HG02610 (cell line): ENCODE results near the gene ADAM22.

Experiments used
- ATAC-seq: cut with Tn5 transposase; IDR thresholded peaks from one replicate; pipeline ENCODE4 v1.9.1; 2021; ENCODE audit warnings: mild to moderate bottlenecking, moderate library complexity; ENCODE audit not compliant: unreplicated experiment

Gene ADAM22

GRCh38 chr7:88214456-88214855 is 280.4 kb downstream of the ADAM22 start:
- ATAC-seq, result no peak

- no peak for ATAC-seq
Measured at GRCh38 chr7:88215295-88215694, 281.2 kb downstream of the ADAM22 start.

- no peak for ATAC-seq
Measured at GRCh38 chr7:88216276-88216675, 282.2 kb downstream of the ADAM22 start.

GRCh38 chr7:88217675-88218428 is 283.8 kb downstream of the ADAM22 start:
- peak; percentile 78 for ATAC-seq

- no peak for ATAC-seq
Measured at GRCh38 chr7:88218429-88218745, 284.3 kb downstream of the ADAM22 start.

- ATAC-seq, result peak; percentile 28
Measured at GRCh38 chr7:88218836-88219605, 285.0 kb downstream of the ADAM22 start.

GRCh38 chr7:88219781-88220747 is 286.0 kb downstream of the ADAM22 start, which contains the start of gene SRI:
Gene SRI (minus strand): TSS chr7:88220038. CDS start chr7:88220026, 12 bp downstream.
- peak; percentile 73 for ATAC-seq

GRCh38 chr7:88223265-88223664 is 289.2 kb downstream of the ADAM22 start:
- ATAC-seq, result no peak

- ATAC-seq, result no peak
Measured at GRCh38 chr7:88224601-88225275, 290.7 kb downstream of the ADAM22 start.

- ATAC-seq, result no peak
Measured at GRCh38 chr7:88226201-88226600, 292.1 kb downstream of the ADAM22 start.

GRCh38 chr7:88226886-88227516 is 292.9 kb downstream of the ADAM22 start:
- no peak for ATAC-seq

- no peak for ATAC-seq
Measured at GRCh38 chr7:88229302-88229995, 295.4 kb downstream of the ADAM22 start.

GRCh38 chr7:88230646-88231045 is 296.6 kb downstream of the ADAM22 start:
- no peak for ATAC-seq

GRCh38 chr7:88233828-88234227 is 299.8 kb downstream of the ADAM22 start:
- no peak for ATAC-seq

- no peak for ATAC-seq
Measured at GRCh38 chr7:88239852-88240251, 305.8 kb downstream of the ADAM22 start.

- ATAC-seq, result no peak
Measured at GRCh38 chr7:88243345-88243909, 309.4 kb downstream of the ADAM22 start.

GRCh38 chr7:88244258-88244657 is 310.2 kb downstream of the ADAM22 start:
- ATAC-seq, result no peak
